Measurements from ENCODE around the gene SPAG16.

SPAG16 gene

GRCh38 chr2:213422211-213422610 lies 137.9 kb downstream of the SPAG16 start:
- no peak overlapping the region for H3K27ac ChIP-seq
- H3K4me2 ChIP-seq = no peak overlapping the region
- H3K4me3 ChIP-seq = no peak overlapping the region
- no peaks in the 10 kb centered on the region for H3K27me3 ChIP-seq
- H4K20me1 ChIP-seq = no peaks in the 10 kb centered on the region
- H3K4me1 ChIP-seq = no peaks in the 10 kb centered on the region
- no peaks in the 10 kb centered on the region for H3K36me3 ChIP-seq
- H3K9ac ChIP-seq = no peak overlapping the region
- H3K9me3 ChIP-seq = peaks cover 16% of the 10 kb centered on the region
- TF ChIP-seq Cebpa-rat (IDR thresholded peaks at IDR 0.05) = no peak

- Histone ChIP-seq H3K4me2 (no peak overlapping the region), H3K4me3 (no peak overlapping the region), H3K9me3 (peaks cover 23% of the 10 kb centered on the region), H3K27ac (no peak overlapping the region), H3K27me3 (no peaks in the 10 kb centered on the region), H3K36me3 (no peaks in the 10 kb centered on the region), H4K20me1 (no peaks in the 10 kb centered on the region), H3K4me1 (no peaks in the 10 kb centered on the region), H3K9ac (no peak overlapping the region)
- no peak for TF ChIP-seq Cebpa-rat (IDR thresholded peaks at IDR 0.05)
These were observed 141.4 kb downstream of the SPAG16 start for GRCh38 chr2:213425618-213426017.

GRCh38 chr2:213429516-213429915 lies 145.3 kb downstream of the SPAG16 start:
- no peaks in the 10 kb centered on the region for H3K4me1 ChIP-seq
- H3K27me3 ChIP-seq = no peaks in the 10 kb centered on the region
- no peaks in the 10 kb centered on the region for H4K20me1 ChIP-seq
- H3K9me3 ChIP-seq = peaks cover 8% of the 10 kb centered on the region; the same call in 1 of the 2 replicates
- H3K4me3 ChIP-seq = no peak overlapping the region
- H3K9ac ChIP-seq = no peak overlapping the region
- no peak for TF ChIP-seq Cebpa-rat (IDR thresholded peaks at IDR 0.05)
- H3K27ac ChIP-seq = no peak overlapping the region
- no peaks in the 10 kb centered on the region for H3K36me3 ChIP-seq
- no peak overlapping the region for H3K4me2 ChIP-seq

GRCh38 chr2:213443921-213444320 lies 159.7 kb downstream of the SPAG16 start:
- Histone ChIP-seq H3K4me1 (no peaks in the 10 kb centered on the region), H3K9me3 (no peaks in the 10 kb centered on the region; the same call in 1 of the 2 replicates), H3K9ac (no peak overlapping the region), H4K20me1 (no peaks in the 10 kb centered on the region), H3K27me3 (no peaks in the 10 kb centered on the region), H3K4me2 (no peak overlapping the region), H3K36me3 (no peaks in the 10 kb centered on the region), H3K4me3 (no peak overlapping the region), H3K27ac (no peak overlapping the region)
- TF ChIP-seq Cebpa-rat (IDR thresholded peaks at IDR 0.05) = no peak

GRCh38 chr2:213451542-213452239 lies 167.4 kb downstream of the SPAG16 start:
- no peak for TF ChIP-seq Cebpa-rat (IDR thresholded peaks at IDR 0.05)
- no peak overlapping the region for H3K27ac ChIP-seq
- no peak overlapping the region for H3K4me2 ChIP-seq
- H4K20me1 ChIP-seq = no peaks in the 10 kb centered on the region
- H3K4me3 ChIP-seq = no peak overlapping the region
- H3K36me3 ChIP-seq = no peaks in the 10 kb centered on the region
- no peaks in the 10 kb centered on the region for H3K27me3 ChIP-seq
- no peak overlapping the region for H3K9ac ChIP-seq
- H3K4me1 ChIP-seq = no peaks in the 10 kb centered on the region
- H3K9me3 ChIP-seq = no peaks in the 10 kb centered on the region; the same call in 1 of the 2 replicates

GRCh38 chr2:213455316-213456008 lies 171.2 kb downstream of the SPAG16 start:
- TF ChIP-seq Cebpa-rat (IDR thresholded peaks at IDR 0.05) = no peak
- H3K36me3 ChIP-seq = no peaks in the 10 kb centered on the region
- no peaks in the 10 kb centered on the region for H3K27me3 ChIP-seq
- no peak overlapping the region for H3K4me2 ChIP-seq
- no peak overlapping the region for H3K27ac ChIP-seq
- no peaks in the 10 kb centered on the region for H4K20me1 ChIP-seq
- no peaks in the 10 kb centered on the region for H3K9me3 ChIP-seq
- H3K9ac ChIP-seq = no peak overlapping the region
- no peak overlapping the region for H3K4me3 ChIP-seq
- H3K4me1 ChIP-seq = no peaks in the 10 kb centered on the region

- Histone ChIP-seq H3K36me3 (no peaks in the 10 kb centered on the region), H3K27ac (no peak overlapping the region), H4K20me1 (no peaks in the 10 kb centered on the region), H3K9me3 (peaks cover 45% of the 10 kb centered on the region), H3K9ac (no peak overlapping the region), H3K4me3 (no peak overlapping the region), H3K27me3 (no peaks in the 10 kb centered on the region), H3K4me1 (no peaks in the 10 kb centered on the region), H3K4me2 (no peak overlapping the region)
- no peak for TF ChIP-seq Cebpa-rat (IDR thresholded peaks at IDR 0.05)
These were observed 191.2 kb downstream of the SPAG16 start for GRCh38 chr2:213475433-213475832.

- no peak for TF ChIP-seq Cebpa-rat (IDR thresholded peaks at IDR 0.05)
- Histone ChIP-seq H3K27ac (no peak overlapping the region), H3K4me3 (no peak overlapping the region), H3K9me3 (peaks cover 45% of the 10 kb centered on the region), H3K36me3 (no peaks in the 10 kb centered on the region), H3K4me2 (no peak overlapping the region), H3K27me3 (no peaks in the 10 kb centered on the region), H4K20me1 (no peaks in the 10 kb centered on the region), H3K4me1 (no peaks in the 10 kb centered on the region), H3K9ac (no peak overlapping the region)
These were observed 192.4 kb downstream of the SPAG16 start for GRCh38 chr2:213476641-213477040.

- no peaks in the 10 kb centered on the region for H4K20me1 ChIP-seq
- no peaks in the 10 kb centered on the region for H3K4me1 ChIP-seq
- no peak overlapping the region for H3K4me3 ChIP-seq
- H3K27me3 ChIP-seq = no peaks in the 10 kb centered on the region
- no peaks in the 10 kb centered on the region for H3K9me3 ChIP-seq
- no peak for TF ChIP-seq Cebpa-rat (IDR thresholded peaks at IDR 0.05)
- H3K27ac ChIP-seq = no peak overlapping the region
- H3K9ac ChIP-seq = no peak overlapping the region
- H3K36me3 ChIP-seq = no peaks in the 10 kb centered on the region
- H3K4me2 ChIP-seq = no peak overlapping the region
These were observed 205.8 kb downstream of the SPAG16 start for GRCh38 chr2:213490087-213490486.

- H3K9me3 ChIP-seq = no peaks in the 10 kb centered on the region
- H3K4me3 ChIP-seq = no peak overlapping the region
- no peak overlapping the region for H3K27ac ChIP-seq
- H4K20me1 ChIP-seq = no peaks in the 10 kb centered on the region
- no peak overlapping the region for H3K4me2 ChIP-seq
- TF ChIP-seq Cebpa-rat (IDR thresholded peaks at IDR 0.05) = no peak
- H3K27me3 ChIP-seq = no peaks in the 10 kb centered on the region
- no peak overlapping the region for H3K9ac ChIP-seq
- no peaks in the 10 kb centered on the region for H3K4me1 ChIP-seq
- H3K36me3 ChIP-seq = no peaks in the 10 kb centered on the region
These were observed 207.1 kb downstream of the SPAG16 start for GRCh38 chr2:213491376-213491775.

All from BLaER1 (cell line).